Forelimb muscle (tissue), 1 donor: Measurements from ENCODE around the gene SERBP1. TPM values are rescaled to one million over a fixed set of nuclear protein-coding genes. Genes with fewer than 3 reads are reported as not detected.
"Not testable (repeated sequence)": the region's sequence is repeated elsewhere in the genome, so short reads cannot be mapped to it uniquely, and the experiment has no call there.

Experiments
- DNase-seq: peaks from one replicate; pipeline ENCODE4 v3.0.0-alpha.2; 2013; ENCODE audit warnings: low read depth
- polyA plus RNA-seq: library from polyadenylated mRNA; unstranded; fragments of 120-200 nt; gene quantifications from one replicate; pipeline ENCODE4 v1.2.1, GENCODE V29; 2013; ENCODE audit not compliant: insufficient read length

SERBP1 gene
- polyA plus RNA-seq, 1 donor: 441 TPM

- DNase-seq: no peak
Observed at GRCh38 chr1:67407498-67407897, 22.7 kb downstream of the SERBP1 start.

- no peak for DNase-seq
Observed at GRCh38 chr1:67405473-67406245, 24.5 kb downstream of the SERBP1 start.

- DNase-seq: no peak
Observed at GRCh38 chr1:67404212-67404620, 26.0 kb downstream of the SERBP1 start.

- DNase-seq: no peak
Observed at GRCh38 chr1:67401443-67401842, 28.8 kb downstream of the SERBP1 start.

GRCh38 chr1:67400029-67400786 lies 30.0 kb downstream of the SERBP1 start:
- not testable (repeated sequence) for DNase-seq

GRCh38 chr1:67399199-67399993 lies 30.8 kb downstream of the SERBP1 start:
- DNase-seq: no peak

GRCh38 chr1:67394548-67394947 lies 35.7 kb downstream of the SERBP1 start:
- no peak for DNase-seq

GRCh38 chr1:67393737-67394136 lies 36.5 kb downstream of the SERBP1 start:
- no peak for DNase-seq

- no peak for DNase-seq
Observed at GRCh38 chr1:67393240-67393639, 37.0 kb downstream of the SERBP1 start.

GRCh38 chr1:67390041-67390887 lies 39.9 kb downstream of the SERBP1 start:
- DNase-seq: no peak

GRCh38 chr1:67383999-67384638 lies 46.1 kb downstream of the SERBP1 start:
- DNase-seq: no peak

GRCh38 chr1:67382292-67382691 lies 47.9 kb downstream of the SERBP1 start:
- DNase-seq: no peak

- no peak for DNase-seq
Observed at GRCh38 chr1:67381154-67381553, 49.0 kb downstream of the SERBP1 start.

GRCh38 chr1:67377253-67377652 lies 52.9 kb downstream of the SERBP1 start:
- no peak for DNase-seq

- no peak for DNase-seq
Observed at GRCh38 chr1:67376381-67376780, 53.8 kb downstream of the SERBP1 start.

- no peak for DNase-seq
Observed at GRCh38 chr1:67372898-67373297, 57.3 kb downstream of the SERBP1 start.

- DNase-seq: no peak
Observed at GRCh38 chr1:67372136-67372535, 58.1 kb downstream of the SERBP1 start.

- DNase-seq: no peak
Observed at GRCh38 chr1:67371681-67372080, 58.5 kb downstream of the SERBP1 start.

GRCh38 chr1:67371043-67371442 lies 59.2 kb downstream of the SERBP1 start:
- no peak for DNase-seq

GRCh38 chr1:67368046-67368514 lies 62.1 kb downstream of the SERBP1 start:
- no peak for DNase-seq
